Upper lobe of left lung (tissue), 6 donors: ENCODE data around the gene TMEM132C. TPM values are rescaled to one million over a fixed set of nuclear protein-coding genes. Genes with fewer than 3 reads are reported as not detected.

Experiments used
- ATAC-seq, 2 donors: fragments of 200-7000 bp; cut with Tn5 transposase; one replicate each; pipeline ENCODE4 v1.9.1; 2022; ENCODE audit warnings: mild to moderate bottlenecking in 2 of 2, moderate library complexity in 2 of 2; ENCODE audit not compliant: low FRiP score in 2 of 2
- DNase-seq, 2 donors: peaks; one replicate each; pipeline ENCODE4 v3.0.0-alpha.2; 2019 to 2020
- H3K27ac ChIP-seq, 4 donors: fragments of 200-600 bp; sonication (generic); one replicate each; pipeline ENCODE4 v1.5.1; 2016 to 2019
- H3K27me3 ChIP-seq, 4 donors: fragments of 200-600 bp; sonication (generic); one replicate each; pipeline ENCODE4 v1.5.1; 2017 to 2019
- H3K36me3 ChIP-seq, 4 donors: fragments of 200-600 bp; sonication (generic); one replicate each; pipeline ENCODE4 v1.5.1; 2016 to 2019
- H3K4me1 ChIP-seq, 4 donors: fragments of 200-600 bp; sonication (generic); one replicate each; pipeline ENCODE4 v1.5.1; 2018 to 2019
- H3K4me3 ChIP-seq, 4 donors: fragments of 200-600 bp; sonication (generic); one replicate each; pipeline ENCODE4 v1.5.1; 2017 to 2019; ENCODE audit warnings: mild to moderate bottlenecking in 2 of 4, moderate library complexity in 1 of 4
- H3K9me3 ChIP-seq, 4 donors: fragments of 200-600 bp; sonication (generic); one replicate each; pipeline ENCODE4 v1.5.1; 2018 to 2019
- EP300 ChIP-seq, 4 donors: sonication (generic); formaldehyde crosslinking; IDR thresholded peaks; one replicate each; pipeline ENCODE4 v1.5.1; 2017; ENCODE audit warnings: antibody characterized with exemption in 4 of 4, control low read depth in 2 of 4
- POLR2A ChIP-seq, 4 donors: fragments of 450-650 bp; IDR thresholded peaks; one replicate each; pipeline ENCODE4 v1.5.1; 2016 to 2017; ENCODE audit warnings: antibody characterized with exemption in 4 of 4, mild to moderate bottlenecking in 2 of 4
- POLR2AphosphoS5 ChIP-seq, 2 donors: sonication (generic); formaldehyde crosslinking; IDR thresholded peaks; one replicate each; pipeline ENCODE4 v1.5.1; 2017; ENCODE audit warnings: antibody characterized with exemption in 2 of 2
- WGBS, 2 donors: methylation state at CpG; one replicate each; pipeline ENCODE4 v1.1.5; 2017 to 2018; 5-methylcytosine and 5-hydroxymethylcytosine counted together
- total RNA-seq, 6 donors: library from RNA; depleted of rRNA in 4 of 6; stranded (reverse); fragments of >200 nt in 4 of 6; gene quantifications; one replicate each; pipeline versions ENCODE4 v1.1.0 to v1.2.1, GENCODE V29; 2016 to 2021
- TF ChIP-seq, protein P1 (sequence below), 6 experiments: fragments of 450-650 bp in 4 of 6; fragments of 200-600 bp in 2 of 6; sonication (generic) in 2 of 6; IDR thresholded peaks; one replicate each; pipeline ENCODE4 v1.5.1; 2016 to 2019; ENCODE audit warnings: antibody characterized with exemption in 6 of 6
- donor health status: DM: no; HTN: no; CAD: no; lungs with moderate emphysema.
- donor health status: DM: no; HTN: yes; CAD: no; lungs with severe emphysema.

Gene TMEM132C
- total RNA-seq, 6 donors from 2014 or later: under 0.01 to 2.2 (median 1.1) TPM

DNA sequence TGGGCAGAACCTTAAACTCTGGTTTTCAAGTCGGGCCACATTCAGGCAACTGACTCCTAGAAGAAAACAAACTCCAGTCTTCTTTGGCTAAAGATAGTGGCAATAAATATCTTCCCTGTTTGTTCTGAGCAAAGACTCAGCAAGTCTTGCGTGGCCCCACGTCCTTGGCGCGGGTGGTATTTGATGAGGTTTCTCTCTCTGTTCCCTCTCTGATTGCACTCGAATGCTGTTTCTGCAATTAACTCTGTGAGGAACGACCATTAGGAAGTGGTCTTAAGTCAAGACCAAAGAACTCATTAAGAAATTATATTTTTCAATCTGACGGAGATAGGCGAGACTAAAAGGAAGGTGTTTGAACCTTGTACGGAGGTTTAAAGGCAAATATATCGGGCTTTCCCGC lies 177.6 kb downstream of the TMEM132C start:
- no peak for TF ChIP-seq POLR2A (IDR thresholded peaks at IDR 0.05)
- TF ChIP-seq, protein P1, sequence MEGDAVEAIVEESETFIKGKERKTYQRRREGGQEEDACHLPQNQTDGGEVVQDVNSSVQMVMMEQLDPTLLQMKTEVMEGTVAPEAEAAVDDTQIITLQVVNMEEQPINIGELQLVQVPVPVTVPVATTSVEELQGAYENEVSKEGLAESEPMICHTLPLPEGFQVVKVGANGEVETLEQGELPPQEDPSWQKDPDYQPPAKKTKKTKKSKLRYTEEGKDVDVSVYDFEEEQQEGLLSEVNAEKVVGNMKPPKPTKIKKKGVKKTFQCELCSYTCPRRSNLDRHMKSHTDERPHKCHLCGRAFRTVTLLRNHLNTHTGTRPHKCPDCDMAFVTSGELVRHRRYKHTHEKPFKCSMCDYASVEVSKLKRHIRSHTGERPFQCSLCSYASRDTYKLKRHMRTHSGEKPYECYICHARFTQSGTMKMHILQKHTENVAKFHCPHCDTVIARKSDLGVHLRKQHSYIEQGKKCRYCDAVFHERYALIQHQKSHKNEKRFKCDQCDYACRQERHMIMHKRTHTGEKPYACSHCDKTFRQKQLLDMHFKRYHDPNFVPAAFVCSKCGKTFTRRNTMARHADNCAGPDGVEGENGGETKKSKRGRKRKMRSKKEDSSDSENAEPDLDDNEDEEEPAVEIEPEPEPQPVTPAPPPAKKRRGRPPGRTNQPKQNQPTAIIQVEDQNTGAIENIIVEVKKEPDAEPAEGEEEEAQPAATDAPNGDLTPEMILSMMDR (IDR thresholded peaks at IDR 0.05): no peak
- no peak for TF ChIP-seq EP300 (IDR thresholded peaks at IDR 0.05)
- no peak for TF ChIP-seq POLR2AphosphoS5 (IDR thresholded peaks at IDR 0.05)
- Histone ChIP-seq H3K27ac (no peak overlapping the region), H3K4me3 (no peak overlapping the region), H3K36me3 (no peaks in the 10 kb centered on the region), H3K9me3 (no peaks in the 10 kb centered on the region), H3K4me1 (no peaks in the 10 kb centered on the region), H3K27me3 (no peaks in the 10 kb centered on the region)
- ATAC-seq (no peak), DNase-seq (no peak)
- WGBS, 2 donors: 52 to 56% methylated on average over 12 of the region's 12 CpGs

DNA sequence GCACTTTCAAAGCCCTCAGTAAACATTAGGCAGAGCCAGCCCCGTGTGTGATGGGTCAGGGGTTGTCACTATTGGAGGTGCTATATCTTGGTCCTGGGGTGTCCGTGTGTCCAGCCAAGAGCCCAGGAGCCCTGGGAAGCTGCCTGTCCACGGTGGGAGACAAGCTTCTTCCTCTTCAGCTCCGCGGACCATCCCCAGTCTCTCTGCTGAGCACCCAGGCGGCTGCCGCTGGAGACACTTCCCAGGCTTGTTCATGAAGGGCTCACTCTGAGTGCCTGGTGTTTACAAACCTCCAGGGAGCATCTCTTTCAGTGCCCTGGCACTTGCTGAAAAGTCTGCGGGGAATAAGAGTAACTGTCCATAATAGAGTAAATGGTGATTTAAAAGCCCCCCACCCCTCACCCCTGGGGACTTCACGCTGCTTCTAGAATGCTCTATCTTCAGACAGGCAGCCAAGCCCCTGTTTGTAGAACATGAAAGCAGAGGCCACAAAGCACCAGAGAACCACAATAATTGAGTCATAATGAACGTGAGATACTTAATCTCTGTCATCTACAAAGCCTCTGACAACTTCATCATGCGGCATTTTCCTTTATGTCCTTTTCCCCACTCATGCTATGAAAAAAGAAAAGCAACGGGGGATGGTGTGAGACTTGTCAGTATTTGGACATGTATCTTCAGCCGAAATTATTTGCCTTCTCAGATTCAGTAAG lies 178.6 kb downstream of the TMEM132C start:
- 45 to 49% methylated on average over 9 to 13 of the region's 13 CpGs for WGBS, 2 donors
- DNase-seq: no peak
- Histone ChIP-seq H3K27ac (no peak overlapping the region), H3K4me1 (no peaks in the 10 kb centered on the region), H3K36me3 (no peaks in the 10 kb centered on the region), H3K4me3 (no peak overlapping the region), H3K9me3 (no peaks in the 10 kb centered on the region), H3K27me3 (no peaks in the 10 kb centered on the region)
- TF ChIP-seq POLR2AphosphoS5 (IDR thresholded peaks at IDR 0.05): no peak
- TF ChIP-seq, protein P1 (IDR thresholded peaks at IDR 0.05): no peak
- no peak for TF ChIP-seq POLR2A (IDR thresholded peaks at IDR 0.05)
- TF ChIP-seq EP300 (IDR thresholded peaks at IDR 0.05): no peak
- no peak for ATAC-seq

DNA sequence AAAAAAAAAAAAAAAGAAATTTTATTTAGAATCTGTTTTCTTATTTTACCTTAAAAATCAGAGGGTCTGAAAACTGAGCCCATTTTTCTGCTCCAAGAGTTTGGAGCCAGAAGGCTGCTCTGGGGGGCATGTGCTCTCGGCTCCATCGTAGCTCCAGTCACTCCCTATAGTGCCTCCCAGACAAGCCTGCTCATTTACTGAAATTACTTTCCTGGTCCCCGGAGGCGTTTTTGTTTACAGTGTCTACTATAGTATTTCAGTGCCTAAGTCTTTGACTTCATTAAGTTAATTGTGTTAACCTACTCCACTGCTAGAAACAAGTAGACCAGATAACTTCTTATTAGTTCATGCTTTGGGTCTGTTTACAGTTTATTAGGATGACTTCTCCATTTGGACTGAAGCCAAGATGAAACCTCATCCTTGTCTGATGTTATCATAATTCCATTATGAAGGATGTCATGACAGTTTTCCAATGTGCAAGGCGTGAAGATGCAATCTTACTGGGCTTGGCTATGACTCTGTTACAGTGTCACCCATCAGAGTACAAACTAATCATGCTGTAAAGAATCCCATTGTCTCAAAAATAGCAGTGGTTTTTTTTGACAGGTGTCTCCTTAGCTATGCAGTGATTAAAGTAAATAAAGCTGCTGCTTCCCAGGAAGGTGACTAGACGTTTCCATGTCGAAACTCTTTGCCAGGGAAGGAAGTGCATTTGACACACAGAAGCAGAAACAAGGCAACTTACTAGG lies 182.3 kb downstream of the TMEM132C start:
- 47% methylated on average over 7 of the region's 7 CpGs for WGBS, 2 donors
- Histone ChIP-seq H3K4me1 (no peaks in the 10 kb centered on the region), H3K36me3 (no peaks in the 10 kb centered on the region), H3K4me3 (no peak overlapping the region), H3K27me3 (no peaks in the 10 kb centered on the region), H3K9me3 (no peaks in the 10 kb centered on the region), H3K27ac (no peak overlapping the region)
- no peak for DNase-seq
- peak in 1 of 2 donors; percentile 57 for ATAC-seq
- TF ChIP-seq POLR2AphosphoS5 (IDR thresholded peaks at IDR 0.05): no peak
- TF ChIP-seq, protein P1 (IDR thresholded peaks at IDR 0.05): no peak
- TF ChIP-seq POLR2A (IDR thresholded peaks at IDR 0.05): no peak
- no peak for TF ChIP-seq EP300 (IDR thresholded peaks at IDR 0.05)

DNA sequence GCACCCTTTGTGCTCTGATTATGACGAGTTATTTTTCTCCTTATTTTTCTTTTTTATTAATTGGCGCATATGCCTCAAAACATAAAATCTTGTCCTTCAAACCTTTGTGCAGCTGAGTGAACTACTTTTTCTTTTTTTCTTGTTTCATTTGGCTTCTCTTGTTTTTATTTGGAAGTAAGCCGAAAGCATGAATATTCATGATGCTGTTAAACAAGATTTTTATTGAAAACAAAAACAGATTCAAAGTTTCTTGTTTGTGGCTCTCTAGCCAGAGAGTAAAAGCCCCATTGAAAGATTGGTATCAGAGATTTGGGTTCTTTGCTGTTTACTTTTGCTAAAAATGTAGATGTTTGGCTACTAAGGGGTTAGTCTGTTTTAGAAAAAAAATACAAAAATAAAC lies 183.8 kb downstream of the TMEM132C start:
- Histone ChIP-seq H3K9me3 (no peaks in the 10 kb centered on the region), H3K4me3 (no peak overlapping the region), H3K27me3 (no peaks in the 10 kb centered on the region), H3K27ac (no peak overlapping the region), H3K36me3 (no peaks in the 10 kb centered on the region), H3K4me1 (no peaks in the 10 kb centered on the region)
- TF ChIP-seq POLR2A (IDR thresholded peaks at IDR 0.05): no peak
- no peak for TF ChIP-seq POLR2AphosphoS5 (IDR thresholded peaks at IDR 0.05)
- TF ChIP-seq, protein P1 (IDR thresholded peaks at IDR 0.05): no peak
- TF ChIP-seq EP300 (IDR thresholded peaks at IDR 0.05): no peak
- no peak for ATAC-seq
- no peak for DNase-seq
- 87 to 93% methylated on average over 3 of the region's 3 CpGs for WGBS, 2 donors
